ENCODE data around the gene SLC16A10.
"Not testable (repeated sequence)": the region's sequence is repeated elsewhere in the genome, so short reads cannot be mapped to it uniquely, and the experiment has no call there.

SLC16A10 gene

GRCh38 chr6:111187874-111188273 is 100.6 kb downstream of the SLC16A10 start:
- no peak for DNase-seq (ENCODE audit: low read depth)

DNA sequence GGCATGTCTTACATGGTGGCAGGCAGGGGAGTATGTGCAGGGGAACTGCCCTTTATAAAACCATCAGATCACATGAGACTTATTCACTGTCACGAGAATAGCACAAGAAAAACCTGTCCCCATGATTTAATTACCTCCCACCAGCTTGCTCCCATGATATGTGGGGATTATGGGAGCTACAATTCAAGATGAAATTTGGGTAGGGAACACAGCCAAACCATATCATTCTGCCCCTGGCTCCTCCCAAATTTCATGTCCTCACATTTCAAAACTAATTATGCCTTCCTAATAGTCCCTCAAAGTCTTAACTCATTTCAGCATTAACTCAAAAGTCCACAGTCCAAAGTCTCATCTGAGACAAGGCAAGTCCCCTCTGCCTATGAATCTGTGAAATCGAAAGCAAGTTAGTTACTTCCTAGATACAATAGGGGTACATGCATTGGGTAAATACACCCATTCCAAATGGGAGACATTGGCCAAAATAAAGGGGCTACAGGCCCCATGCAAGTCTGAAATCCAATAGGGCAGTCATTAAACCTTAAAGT is 102.4 kb downstream of the SLC16A10 start:
- DNase-seq (ENCODE audit: low read depth), result not testable (repeated sequence)

- no peak for DNase-seq (ENCODE audit: low read depth)
Measured at GRCh38 chr6:111190637-111191036, 103.3 kb downstream of the SLC16A10 start.

DNA sequence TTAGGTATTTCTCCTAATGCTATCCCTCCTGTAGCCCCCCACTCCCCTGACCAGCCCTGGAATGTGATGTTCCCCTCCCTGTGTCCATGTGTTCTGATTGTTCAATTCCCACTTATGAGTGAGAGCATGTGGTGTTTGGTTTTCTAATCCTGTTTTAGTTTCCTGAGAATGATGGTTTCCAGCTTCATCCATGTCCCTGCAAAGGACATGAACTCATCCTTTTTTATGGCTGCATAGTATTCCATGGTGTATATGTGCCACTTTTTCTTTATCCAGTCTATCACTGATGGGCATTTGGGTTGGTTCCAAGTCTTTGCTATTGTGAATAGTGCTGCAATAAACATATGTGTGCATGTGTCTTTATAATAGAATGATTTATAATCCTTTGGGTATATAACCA is 103.8 kb downstream of the SLC16A10 start:
- DNase-seq (ENCODE audit: low read depth), result not testable (repeated sequence)

DNA sequence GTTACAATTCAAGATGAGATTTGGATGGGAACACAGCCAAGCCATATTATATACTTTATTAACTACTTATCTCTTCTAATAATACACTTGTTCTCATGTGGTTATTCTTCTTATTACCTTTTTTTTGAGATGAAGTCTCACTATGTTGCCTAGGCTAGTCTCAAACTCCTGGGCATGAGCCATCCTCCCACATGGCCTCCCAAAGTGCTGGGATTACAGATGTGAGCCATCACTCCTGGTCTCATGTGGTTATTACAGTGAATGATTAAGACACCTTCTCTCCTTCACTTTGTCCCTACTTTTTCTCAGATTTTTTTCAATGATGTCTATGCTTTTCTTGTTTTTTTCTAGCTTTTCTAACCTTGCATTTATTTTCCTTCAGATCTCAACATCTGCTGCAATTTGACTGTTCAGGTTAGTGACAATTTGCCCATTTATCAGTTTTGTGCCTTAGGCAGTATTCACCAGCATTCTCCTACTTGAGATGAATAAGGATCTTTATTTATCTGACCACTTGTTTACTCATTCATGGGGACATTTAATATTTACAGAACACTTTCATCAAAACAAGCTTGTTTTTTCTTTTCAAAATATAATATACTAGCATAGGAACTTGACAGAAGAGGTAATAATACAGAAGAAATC is 105.7 kb downstream of the SLC16A10 start:
- DNase-seq (ENCODE audit: low read depth), result no peak

DNA sequence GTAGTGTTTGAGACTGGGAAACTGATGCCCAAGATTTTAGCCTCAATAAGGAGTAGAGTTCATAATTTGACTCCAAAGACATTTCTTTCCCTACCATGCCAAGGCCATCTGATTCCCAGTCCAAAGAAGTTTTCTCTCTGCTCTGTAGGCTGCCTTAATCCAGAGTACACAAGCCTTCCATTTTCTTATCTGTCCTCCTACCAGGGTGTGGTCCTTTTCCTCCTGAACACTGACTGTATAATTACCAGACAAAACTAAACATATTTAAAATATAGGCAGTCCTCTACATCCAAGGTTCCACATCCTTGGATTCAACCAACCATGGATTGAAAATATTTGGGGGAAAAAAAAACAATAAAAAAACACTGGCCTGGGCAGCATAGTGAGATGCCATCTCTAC is 108.4 kb downstream of the SLC16A10 start:
- DNase-seq (ENCODE audit: low read depth), result no peak

DNA sequence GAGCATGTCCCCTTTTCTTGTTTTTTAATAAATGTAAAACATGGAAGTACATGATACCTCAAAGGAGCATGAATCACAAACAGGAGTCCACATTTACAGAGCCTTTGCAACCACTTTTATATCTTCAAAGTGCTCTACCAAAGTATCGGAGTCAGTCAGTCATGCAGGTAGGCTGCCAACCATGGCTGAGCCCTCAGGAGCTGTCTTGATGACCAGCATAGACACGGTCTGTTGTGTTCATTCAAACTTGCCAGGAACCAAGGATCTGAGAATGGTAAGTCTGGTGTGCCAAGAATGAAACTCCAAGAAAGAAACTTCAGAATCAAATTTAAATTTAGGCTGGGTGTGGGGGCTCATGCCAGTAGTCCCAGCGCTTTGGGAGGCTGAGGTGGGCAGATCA is 111.5 kb downstream of the SLC16A10 start:
- DNase-seq (ENCODE audit: low read depth), result no peak

DNA sequence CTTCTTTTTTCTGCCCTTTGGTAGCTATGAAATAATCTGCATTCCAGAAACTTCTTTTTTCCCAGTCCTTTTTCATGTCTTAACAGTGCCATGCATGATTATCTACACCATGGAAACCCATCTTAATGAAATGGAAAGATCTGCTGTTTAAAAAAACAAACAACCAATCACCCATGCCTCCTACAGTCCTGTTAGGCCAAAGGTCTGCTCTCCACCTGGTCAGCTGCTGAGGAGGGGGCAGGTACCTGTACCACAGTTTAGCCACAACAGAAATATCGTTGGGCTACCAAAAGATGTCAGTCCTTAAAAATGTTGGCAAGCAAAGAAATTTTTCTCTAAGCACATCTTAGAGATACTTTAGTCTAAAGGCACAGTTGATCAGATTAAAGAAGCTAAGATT is 112.6 kb downstream of the SLC16A10 start:
- DNase-seq (ENCODE audit: low read depth), result no peak

GRCh38 chr6:111200350-111201243 is 113.3 kb downstream of the SLC16A10 start:
- no peak for DNase-seq (ENCODE audit: low read depth)

DNA sequence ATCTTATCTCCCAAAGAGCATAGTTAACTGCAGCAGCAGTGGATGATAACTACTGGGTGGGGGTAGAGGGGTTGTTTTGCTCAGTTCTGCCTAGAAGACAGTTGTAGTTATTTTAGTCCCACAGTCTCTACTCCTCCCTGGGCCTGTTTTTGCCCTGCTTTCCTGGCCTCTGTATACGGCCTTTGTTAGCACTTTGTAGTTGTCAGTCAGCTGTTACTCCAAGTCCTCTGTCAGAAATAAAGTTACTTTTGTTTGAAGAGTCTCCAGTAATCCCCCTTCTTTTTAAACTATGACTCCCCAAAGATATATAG is 113.9 kb downstream of the SLC16A10 start:
- no peak for DNase-seq (ENCODE audit: low read depth)

DNA sequence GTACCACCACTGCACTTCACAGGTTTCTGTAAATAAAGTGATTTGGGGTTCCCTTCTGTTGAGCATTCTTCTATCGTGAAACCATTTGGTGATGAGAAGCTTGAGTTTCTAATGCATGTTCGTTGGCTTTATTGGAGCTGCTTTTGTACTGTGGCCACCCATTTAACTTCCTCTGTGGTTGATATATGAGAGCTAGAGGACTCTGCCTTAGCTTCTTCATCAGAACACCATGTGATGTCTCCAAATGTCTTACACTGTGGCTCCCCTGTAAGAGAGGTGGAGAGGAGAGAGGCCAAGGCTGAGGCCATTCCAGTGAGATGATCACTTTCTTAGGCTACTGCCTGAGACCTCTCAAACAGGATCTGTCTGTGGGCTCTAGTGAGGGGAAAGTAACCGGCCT is 114.5 kb downstream of the SLC16A10 start:
- no peak for DNase-seq (ENCODE audit: low read depth)

GRCh38 chr6:111203539-111203938 is 116.2 kb downstream of the SLC16A10 start:
- not testable (repeated sequence) for DNase-seq (ENCODE audit: low read depth)

DNA sequence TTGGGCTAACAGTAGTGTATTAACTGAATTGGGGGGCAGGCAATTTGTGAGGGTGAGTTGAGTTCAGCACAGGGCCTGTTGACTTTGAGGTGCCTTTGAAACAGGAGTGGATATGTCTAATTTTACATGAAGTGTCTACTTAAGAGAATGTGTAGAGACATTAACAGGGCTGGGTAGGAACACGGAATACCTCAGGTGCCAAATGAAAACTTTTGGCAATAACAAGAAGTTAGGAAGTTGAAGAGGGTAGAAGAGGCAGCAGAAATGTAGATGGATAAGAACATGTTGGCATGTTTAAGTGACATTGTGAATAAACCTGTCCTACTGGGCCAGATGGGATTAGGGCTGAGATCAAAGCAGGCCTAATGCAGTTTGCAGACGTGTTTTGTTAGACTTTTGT is 117.0 kb downstream of the SLC16A10 start:
- no peak for DNase-seq (ENCODE audit: low read depth)

DNA sequence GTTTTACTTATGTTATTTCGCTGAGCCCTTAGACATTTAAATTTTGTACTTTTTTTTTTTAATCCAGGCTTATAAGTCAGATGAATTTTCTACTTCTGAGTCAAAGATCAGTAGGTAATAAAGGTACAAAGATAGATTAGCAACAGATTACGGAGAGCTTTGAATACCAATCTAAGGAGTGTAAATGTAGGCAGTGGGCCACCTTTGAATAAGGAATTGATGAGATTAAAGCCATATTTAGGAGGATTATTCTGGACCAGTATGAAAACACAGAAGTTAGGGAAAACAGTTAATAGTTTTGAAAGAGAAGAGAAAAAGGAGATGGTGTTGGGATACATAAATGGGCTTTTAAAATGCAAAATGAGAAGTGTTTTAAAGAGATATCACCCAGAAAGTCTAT is 117.6 kb downstream of the SLC16A10 start:
- no peak for DNase-seq (ENCODE audit: low read depth)

DNA sequence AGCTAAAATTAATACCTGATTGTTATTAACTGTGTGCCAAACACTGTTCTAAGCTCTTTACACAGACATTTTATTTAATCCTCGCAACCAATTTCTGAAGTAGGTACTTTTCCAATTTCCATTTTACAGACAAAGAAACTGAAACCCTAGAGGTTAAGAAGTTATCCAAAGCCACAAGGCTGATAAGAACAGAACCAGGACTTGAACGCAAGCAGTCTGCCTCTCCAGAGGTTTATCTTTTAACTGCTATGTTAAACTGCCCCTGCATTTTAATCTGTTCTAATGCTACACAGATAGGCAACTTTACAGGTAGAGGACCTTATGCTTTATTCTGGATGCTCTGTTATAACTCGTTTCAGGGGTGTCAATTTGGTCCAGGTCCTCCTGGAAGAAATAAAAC is 118.2 kb downstream of the SLC16A10 start:
- DNase-seq (ENCODE audit: low read depth), result no peak

- no peak for DNase-seq (ENCODE audit: low read depth)
Measured at GRCh38 chr6:111207141-111207858, 120.0 kb downstream of the SLC16A10 start.

DNA sequence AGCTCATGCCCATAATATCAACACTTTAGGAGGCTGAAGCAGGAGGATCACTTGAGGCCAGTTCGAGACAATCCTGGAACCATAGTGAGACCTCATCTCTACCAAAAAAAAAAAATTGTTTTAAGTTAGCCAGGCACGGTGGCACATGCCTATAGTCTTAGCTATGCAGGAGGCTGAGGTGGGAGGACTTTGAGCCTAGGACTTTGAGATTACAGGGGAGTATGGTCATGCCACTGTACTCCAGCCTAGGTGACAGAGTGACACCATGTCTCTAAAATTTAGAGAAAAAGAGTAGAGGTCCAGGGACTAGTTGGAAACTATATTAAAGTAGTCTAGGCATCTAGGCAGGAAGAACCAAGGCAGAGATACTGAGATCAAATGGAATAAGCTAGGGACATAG is 121.6 kb downstream of the SLC16A10 start:
- DNase-seq (ENCODE audit: low read depth), result no peak

- DNase-seq (ENCODE audit: low read depth), result no peak
Measured at GRCh38 chr6:111210194-111210728, 123.0 kb downstream of the SLC16A10 start.

DNA sequence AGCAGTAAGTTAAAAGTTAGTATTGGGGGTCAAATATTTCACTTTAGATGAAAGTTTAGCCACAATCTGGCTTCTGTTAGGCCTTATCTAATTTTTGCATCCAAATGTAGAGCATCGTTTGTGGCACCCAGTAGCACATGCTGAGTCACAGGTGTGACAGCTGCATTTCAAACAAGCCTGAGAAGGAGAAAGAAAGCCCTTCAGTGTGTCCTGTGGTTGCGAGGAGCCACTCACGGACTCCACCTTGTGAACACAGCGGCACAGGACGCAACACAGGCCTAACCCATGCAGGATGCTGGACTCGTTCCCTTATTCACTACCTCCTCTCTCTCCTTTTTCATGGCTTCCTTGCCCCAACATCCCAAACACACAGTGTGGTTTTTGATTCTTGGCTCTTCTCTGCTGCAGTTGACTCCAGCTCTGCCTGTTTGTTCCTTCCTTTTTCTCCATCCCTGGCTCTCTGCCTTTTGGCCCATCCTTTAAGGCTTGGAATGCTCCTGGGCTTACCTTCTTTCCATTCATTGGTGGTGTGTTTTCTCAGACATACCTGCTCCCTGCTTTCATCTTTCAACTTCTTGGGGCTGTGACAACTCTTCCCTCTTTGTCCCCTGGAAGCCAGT is 124.2 kb downstream of the SLC16A10 start:
- DNase-seq (ENCODE audit: low read depth), result no peak

DNA sequence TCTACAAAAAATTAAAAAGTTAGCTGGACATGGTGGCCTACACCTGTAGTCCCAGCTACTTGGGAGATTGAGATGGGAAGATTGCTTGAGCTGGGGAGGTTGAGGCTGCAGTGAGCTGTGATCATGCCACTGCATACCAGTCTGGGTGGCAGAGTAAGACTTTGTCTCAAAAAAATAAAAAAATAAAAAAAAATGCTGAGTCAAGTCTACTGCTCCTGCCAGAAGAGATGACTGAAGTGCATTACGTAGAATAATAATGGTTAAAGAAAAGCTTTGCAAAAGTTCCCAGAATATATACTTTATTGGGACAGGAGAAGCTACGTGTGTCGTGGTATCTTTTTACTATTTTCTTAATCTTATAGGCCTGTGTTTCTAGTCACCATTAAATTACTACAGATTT is 125.3 kb downstream of the SLC16A10 start:
- no peak for DNase-seq (ENCODE audit: low read depth)

- DNase-seq (ENCODE audit: low read depth), result no peak
Measured at GRCh38 chr6:111215131-111215530, 127.8 kb downstream of the SLC16A10 start.

- DNase-seq (ENCODE audit: low read depth), result no peak
Measured at GRCh38 chr6:111219785-111220184, 132.5 kb downstream of the SLC16A10 start.
